HG03442 (cell line): ENCODE data around the gene PLEKHA6.
"Not testable (repeated sequence)": the region's sequence is repeated elsewhere in the genome, so short reads cannot be mapped to it uniquely, and the experiment has no call there.

Experiments
- ATAC-seq: cut with Tn5 transposase; IDR thresholded peaks from one replicate; pipeline ENCODE4 v1.9.1; 2021; ENCODE audit warnings: mild to moderate bottlenecking, moderate library complexity; ENCODE audit not compliant: unreplicated experiment

The PLEKHA6 gene

DNA sequence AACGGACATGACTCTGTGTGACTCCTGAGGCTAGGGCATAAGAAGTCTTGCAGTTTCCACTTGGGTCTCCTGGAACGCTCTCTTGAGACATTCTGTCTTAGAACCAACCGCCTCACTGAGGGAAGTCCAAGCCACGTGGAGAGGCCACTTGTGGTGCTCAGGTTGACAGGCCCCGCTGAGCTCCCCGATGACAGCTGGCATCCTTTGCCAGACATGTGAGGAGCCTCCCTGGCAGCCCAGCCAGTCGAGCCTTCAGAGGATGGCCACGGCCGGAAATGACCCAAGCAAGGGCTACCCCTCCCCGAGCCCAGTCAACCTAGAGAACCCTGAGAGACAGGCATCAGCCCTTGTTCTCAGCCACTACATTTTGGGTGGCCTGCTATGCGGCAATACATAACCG is 20.7 kb downstream of the PLEKHA6 start:
- ATAC-seq, result no peak

DNA sequence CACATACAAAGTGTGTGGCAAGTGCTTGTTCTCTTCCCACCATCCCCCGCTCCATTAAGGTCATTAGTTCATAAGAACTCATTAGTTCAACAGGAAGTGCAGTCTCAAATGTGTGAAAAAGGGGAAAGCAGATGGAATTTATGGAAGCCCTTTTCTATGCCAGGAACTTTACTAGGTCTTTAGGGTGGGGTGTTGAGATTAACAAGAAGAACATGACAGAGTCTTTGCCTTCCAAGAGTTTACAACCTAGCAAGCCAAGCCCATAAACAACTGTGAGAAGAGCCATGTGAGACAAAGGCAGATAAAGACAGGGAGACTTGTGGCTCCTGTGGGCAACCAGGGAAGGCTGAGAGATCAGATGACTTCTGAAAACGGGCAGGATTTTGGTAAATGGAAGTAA is 21.4 kb downstream of the PLEKHA6 start:
- ATAC-seq, result no peak

DNA sequence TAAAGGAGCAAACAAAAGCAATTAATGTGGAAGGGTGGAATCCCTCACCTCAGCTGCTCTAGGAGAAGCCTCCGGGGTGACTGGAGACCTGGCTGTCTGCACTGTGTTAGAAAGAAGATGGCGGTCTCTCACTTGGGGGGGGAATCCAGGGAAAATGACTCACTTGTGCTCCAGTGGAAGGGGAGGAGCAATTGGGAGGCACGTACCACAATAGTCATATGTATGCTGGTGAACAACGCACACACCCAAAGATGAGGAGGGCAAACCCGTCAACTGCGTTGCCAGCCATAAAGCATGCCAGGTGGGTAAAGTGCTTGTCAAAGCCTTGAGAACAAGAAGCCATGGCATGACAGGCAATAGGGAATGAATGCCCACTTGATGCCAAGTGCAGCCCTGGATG is 22.1 kb downstream of the PLEKHA6 start:
- no peak for ATAC-seq

DNA sequence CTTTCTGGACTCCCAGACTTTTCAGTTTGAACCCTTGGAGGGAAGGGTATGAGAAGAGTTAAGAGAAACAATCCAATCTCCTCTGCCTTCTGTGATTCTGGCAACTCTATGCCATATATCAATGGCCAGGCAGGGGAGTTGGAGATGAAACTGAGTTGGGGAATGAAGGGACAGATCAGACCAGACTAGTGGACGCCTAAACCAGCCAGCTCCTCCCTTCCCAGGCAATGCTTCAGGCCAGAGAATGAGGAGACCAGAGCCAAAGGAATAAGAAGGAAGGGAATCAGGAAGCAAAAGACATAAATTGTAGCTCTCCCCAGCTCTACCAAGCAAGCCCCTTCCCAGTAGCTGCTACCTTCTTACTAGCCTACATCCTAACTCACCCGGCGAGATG is 22.7 kb downstream of the PLEKHA6 start:
- no peak for ATAC-seq

DNA sequence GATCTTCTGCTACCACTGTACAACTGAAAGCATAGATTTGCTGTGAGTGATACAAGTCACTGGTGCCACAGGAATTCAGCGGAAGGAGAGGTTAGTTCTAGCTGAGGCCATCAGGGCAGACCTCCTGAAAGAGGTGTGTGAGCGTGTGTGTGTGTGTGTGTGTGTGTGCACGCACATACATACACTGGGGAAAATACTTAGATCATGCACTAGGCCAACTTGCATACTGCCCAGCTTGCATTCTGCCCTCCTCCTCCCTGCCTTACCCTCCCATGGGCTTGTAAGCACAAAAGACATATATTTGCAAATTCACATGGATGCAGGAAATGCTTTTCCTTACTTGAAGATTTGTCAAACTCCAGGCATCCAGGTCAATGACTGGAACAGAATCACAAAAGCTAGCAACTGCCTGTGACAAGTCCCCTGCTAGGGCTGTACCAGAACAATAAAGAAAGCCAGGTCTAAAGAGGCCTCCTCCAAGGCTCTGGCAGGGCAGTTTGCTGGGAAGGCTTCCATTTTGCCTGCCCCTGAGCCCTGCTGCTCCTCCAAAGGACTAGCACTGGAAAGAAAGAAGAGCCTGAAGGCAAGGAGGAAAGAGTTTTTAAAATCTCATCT is 23.2 kb downstream of the PLEKHA6 start:
- ATAC-seq, result no peak

DNA sequence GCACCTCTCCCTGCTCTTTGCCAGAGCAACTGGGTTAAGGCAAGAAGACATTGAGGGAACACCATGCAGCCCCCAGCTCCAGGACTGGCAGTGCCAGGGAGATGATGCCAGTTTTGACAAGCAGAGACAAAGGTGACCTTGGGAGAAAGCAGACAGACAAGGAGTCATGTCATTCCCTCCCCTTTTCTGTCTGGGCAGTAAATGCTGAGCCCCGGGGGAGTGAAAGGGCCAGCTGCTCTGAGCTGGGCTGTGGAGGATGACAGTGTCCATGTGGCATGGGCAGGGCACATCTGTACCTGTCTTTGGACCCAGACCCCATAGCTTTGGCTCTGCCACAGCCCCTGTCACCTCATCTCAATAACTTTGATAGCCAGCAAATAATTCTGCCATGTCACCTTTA is 24.2 kb downstream of the PLEKHA6 start:
- no peak for ATAC-seq

DNA sequence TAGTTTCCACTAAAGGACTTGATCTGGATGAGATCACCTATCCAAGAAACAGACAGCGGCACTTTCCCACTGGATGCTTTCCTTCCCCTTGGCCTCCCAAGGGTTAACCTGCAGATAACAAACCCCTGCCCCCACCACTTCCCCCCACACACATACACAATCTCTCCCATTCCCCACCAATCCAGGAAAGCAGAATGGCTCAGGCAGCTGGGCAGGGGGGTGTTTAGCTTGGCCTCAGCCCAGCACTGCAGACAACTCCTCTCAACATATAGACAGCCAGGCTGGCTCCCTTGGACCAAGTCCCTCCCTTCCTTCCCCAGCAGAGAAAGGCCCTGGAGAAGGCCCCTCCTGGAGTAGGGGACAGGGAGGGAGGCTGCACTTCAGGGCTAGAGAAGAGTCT is 24.6 kb downstream of the PLEKHA6 start:
- no peak for ATAC-seq

DNA sequence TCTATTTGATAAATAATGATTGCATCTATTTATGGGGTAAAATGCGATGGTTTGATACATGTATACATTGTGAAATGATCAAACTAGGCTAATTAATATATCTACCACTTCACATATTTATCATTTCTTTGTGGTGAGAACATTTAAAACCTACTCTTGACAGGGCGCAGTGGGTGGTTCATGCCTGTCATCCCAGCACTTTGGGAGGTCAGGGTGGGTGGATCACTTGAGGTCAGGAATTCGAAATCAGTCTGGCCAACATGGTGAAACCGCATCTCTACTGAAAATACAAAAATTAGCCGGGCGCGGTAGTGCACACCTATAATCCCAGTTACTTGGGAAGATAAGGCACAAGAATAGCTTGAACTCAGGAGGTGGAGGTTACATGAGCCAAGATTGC is 25.3 kb downstream of the PLEKHA6 start:
- no peak for ATAC-seq

DNA sequence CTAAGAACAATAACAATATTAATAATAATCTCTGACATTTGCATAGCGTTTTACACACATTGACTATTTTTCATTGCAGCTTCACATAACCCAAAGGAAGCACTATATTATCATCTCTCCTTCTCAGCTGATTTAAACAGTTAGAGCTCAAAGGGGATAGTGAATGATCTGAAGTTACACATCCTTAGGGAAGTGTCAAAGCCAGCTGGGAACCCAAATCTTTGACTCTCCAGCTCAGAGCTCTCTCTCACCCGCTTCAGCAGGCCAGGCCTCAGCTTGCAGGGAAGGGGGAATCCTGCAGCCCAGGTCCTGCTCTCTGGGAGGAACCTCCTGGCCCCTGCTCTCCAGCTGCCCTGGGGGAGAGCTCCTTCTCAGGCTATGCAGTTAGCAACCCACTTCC is 26.3 kb downstream of the PLEKHA6 start:
- ATAC-seq, result no peak

DNA sequence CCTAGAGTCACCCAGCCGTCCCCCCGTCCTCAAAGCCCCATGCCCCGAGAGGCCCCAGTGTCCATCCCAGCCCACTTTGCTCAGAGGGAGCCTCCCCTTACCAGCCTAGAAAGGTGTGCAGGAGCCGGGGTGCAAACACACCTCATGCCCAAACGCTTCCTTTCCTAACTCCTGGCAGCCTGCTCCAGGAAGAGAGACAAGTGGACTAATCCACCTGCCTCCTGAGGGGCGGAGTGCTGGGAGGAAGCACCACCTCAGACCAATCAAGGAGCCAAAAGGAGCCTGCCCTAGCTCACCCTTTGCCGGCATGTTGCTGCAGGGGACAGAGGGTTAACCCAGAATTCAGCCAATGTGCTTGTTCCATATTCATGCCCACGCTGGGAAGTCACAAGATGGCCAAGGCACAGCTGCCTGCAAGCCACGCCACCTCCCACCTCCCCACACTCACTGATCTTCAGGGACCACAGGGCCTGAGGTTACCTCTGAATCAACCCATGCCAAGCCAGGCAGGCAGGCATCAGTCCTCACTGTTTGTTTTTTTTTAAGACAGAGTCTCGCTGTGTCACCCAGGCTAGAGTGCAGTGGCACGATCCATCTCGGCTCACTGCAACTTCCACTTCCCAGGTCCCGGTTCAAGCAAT is 27.8 kb downstream of the PLEKHA6 start:
- ATAC-seq, result no peak

DNA sequence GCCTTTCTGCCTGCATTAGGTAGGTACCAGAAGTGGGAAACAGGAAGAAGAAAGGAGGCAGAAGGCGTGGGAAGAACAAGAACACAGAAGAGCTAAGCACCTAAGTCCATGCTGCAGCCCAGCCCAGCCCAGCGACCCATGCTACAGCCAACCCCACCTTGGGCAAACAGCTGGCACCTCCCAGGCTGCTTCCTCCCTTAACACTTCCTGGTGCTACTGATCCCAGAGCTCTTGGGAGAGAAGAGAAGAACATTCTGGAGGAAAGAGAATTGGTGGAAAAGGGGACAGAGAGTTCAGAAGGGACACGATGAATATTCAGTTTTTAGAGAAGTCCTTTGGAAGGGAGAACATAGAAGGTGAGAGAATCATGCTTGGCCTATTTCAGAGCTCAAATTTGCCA is 28.5 kb downstream of the PLEKHA6 start:
- no peak for ATAC-seq

DNA sequence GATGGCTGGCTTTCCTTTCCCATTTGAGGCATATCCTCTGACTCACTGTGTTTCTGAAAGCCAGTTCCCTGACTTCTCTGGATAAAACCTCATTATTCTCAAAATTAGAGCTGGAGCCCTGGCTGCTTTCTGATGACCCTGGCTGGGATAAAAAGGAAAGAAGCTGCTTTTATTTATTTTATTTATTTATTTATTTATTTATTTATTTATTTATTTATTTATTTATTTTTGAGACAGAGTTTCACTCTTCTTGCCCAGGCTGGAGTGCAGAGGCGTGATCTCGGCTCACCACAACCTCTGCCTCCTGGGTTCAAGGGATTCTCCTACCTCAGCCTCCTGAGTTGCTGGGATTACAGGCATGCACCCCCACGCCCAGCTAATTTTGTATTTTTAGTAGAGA is 31.9 kb downstream of the PLEKHA6 start:
- not testable (repeated sequence) for ATAC-seq

DNA sequence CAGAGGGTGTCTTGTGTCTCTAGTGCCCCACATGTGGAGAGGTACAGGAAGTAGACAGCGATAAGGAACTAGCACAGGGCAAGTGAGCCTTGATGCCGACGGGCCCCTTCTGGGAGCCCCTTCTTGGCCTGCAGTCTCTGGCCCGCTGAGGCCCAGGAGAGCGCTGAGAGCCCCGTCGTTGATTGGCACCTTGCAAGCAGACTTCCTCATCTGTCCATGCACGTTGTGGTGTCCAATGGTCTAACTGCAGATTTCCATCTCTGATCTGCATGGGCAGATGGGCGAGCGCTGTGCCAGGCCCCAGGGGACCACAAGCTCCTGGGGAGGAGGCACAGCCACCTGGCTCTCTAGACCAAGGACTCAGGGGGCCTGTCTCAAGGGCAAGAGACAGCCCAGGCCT is 32.4 kb downstream of the PLEKHA6 start:
- ATAC-seq, result no peak

DNA sequence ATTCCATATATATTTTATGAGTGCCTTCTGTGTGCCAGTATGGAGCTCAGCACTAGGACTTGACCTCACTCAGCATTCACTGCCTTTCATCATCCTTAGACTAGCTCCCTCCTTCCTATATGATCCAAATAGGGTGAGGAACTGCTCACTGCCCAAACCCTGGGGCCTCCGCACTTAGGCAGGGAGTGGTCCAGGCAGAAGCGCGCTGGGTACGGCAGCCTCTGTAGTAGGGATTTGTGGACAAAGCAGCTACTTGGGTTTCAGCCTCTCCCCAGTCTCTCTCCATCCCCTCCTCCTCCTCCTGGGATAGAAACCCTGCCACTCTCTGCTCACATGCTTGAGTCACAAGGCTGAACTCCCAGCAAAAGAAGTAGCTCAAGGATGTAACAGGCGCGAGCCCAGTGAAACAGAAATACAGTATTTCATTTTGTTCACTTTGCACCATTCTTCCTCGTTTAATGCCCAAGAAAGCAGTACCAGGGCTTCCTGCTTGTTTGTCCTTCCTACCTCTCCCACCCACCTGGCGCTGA is 32.9 kb downstream of the PLEKHA6 start:
- ATAC-seq, result no peak

DNA sequence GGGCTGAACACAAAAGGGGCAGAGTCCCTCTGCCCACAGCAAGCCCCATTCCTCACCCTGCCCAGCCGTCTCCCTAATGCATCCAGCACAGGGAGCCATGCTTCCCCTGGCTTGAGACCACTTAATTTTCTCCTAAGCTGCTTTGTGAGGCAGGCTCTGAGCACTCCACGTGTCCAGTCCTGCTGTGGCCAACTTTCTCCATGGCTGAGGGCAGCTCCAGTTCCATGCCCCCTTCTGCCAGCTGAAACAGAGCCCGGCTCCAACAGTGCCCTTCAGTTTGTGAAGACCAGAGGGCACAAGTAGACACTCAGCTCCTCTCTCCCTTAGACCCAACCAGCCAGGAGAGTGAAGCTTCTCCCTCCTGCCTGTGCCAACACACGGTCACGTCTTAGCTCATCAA is 33.8 kb downstream of the PLEKHA6 start:
- ATAC-seq, result no peak

DNA sequence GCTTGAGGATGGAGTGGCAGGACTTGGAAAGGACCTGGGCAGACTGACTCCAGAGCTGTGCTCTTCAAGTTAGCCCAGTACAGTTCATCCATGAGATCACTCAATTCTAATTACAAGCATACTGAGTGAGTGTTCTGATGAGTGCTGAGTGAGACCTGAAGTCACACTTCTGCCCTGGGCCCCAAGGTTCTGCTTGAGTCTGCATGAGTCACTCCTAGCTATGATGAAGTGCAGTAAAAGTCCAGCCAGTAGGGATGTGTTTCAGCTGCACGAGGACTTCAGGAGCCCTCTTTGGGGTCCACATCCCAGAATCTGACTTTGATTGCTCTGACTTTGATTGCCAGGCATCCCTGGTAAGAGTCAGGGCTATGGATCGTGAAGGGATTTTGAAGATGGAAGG is 35.8 kb downstream of the PLEKHA6 start:
- no peak for ATAC-seq

DNA sequence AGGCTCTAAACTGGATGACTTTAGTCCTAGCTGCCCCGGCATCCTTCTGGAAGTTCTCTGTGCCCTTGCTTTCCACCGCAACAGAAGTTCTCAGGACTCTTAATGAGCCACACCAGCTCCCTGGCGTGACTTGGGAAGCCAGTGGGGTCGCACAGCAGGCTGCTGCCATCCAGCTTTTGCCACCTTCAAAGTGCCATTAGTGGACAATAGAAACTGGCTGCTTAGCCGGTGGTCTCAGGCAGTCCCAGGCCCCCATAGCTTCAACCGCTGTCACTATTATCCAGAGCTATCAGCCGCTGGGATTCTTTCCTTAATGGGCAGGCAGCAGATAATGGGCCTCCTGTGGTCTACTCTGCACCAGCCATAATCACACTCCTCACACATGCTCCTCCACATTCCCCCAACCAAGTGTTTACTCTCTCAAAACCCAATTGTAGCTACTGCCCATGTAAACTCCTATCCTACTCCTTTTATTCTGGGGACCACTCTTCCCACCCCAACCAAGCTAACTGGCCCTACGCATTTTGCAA is 37.3 kb downstream of the PLEKHA6 start:
- no peak for ATAC-seq

DNA sequence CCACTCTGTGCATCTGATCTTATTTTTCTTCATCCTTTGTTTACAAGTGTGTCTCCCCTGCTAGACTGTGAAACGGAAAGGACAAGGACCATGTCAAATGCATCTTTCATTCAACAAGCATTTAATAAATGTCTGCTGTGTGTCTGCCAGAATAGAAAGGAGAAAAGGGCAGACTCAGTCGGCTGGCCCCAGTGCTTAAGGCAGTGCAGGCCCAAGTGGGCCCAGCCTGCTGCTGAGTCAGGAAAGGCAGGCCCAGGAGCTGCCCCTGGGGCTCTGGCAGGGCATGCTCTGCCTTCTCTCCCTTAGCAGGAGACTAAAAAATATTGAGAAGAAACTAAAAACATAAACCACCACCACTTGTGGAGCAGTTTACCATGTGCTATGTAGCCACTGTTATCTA is 38.1 kb downstream of the PLEKHA6 start:
- no peak for ATAC-seq

DNA sequence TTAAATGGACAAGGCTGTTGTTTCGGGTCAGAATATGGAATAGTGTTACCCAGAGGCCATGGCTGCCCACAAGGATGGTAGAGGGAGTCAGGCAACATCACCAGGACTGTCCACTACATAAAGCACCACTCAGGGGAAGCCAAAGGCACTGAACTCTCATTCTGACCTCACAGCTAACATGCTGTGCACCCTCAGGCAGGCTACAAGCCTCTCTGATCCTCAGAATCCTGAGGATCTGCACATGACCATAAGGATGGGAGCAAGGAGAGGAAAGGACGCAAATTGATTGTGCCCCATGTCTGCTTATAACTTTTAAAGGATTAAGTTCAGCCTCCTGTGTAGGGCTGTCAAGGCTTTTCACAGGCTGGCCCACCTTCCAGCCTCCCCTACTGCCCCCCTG is 38.7 kb downstream of the PLEKHA6 start:
- no peak for ATAC-seq

DNA sequence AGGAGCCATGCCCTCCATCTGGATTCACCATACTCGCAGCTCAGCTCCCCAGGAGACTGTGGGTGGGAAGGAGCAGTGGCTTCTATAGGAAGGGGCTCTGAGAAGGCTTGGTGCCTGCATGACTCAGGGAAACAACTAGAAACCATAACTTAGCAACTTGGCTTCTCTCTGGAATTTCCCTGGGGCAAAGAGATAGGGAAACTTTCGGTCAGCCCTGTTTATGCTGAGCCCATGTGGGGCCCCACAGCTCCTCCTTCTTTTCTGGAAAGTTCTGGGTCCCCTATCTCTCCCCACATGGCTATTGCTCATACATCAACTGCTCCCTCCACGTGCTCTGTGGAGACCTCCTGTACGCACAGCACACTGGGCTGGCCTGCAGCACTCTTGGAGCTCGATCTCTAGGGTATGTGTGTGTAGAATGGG is 39.3 kb downstream of the PLEKHA6 start:
- ATAC-seq, result no peak

DNA sequence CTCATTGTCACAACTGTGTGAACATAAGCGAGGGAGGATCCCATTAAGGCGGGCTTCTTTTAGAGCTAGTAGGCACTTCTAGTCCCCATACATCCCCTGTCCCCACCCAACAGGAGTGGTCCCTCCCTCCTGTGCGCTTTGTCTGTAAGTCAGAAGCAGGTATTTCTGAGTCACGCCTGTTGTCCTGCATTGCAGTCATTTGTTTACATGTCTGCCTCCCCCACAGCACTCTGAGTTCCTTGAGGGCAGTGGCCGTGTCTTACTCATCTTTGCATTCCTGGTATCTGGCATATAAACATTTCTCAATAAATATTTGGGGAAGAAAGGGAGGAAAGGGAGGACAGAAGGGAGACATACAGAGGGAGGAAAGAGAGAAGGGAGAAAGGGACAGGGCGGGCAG is 40.3 kb downstream of the PLEKHA6 start:
- ATAC-seq, result no peak

DNA sequence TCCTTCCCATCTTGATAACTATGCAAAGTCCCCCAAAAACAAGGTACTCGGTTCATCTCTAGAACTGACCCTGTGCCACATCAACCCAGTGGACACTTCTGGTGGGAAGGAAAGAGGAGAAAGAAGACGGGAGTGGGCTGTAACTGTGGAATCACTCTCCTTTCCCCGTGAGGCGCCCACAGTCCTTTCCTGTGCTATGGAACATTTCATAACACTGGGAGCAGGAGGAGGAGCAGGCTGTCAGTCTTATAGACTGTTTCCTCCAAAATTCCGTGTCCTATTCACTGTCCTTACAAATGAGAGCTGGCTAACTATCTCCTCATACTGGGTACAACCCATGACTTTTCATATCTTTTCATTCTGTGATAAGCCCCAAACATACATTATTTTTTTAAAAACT is 40.7 kb downstream of the PLEKHA6 start:
- ATAC-seq, result no peak

DNA sequence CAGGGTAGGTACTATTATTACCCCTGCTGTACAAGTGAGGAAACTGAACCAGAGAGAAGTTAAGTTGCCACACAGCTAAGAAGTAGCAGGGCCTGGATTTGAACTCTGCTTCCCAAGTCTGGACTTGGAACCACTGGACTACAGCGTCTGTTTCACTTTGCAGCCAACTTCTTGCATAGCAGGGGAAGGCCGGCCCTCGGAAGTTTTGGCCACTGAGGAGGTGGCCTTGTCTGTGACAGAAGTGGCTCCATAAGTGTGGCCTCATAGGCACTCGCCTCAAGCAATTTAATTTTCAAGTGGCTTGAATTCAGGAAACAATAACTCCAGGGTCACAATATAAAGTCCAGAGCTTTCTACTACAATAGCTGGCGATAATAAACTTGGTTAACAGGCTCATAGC is 41.4 kb downstream of the PLEKHA6 start:
- ATAC-seq, result no peak
